ENCODE measurements around the gene GSTCD.

DNA sequence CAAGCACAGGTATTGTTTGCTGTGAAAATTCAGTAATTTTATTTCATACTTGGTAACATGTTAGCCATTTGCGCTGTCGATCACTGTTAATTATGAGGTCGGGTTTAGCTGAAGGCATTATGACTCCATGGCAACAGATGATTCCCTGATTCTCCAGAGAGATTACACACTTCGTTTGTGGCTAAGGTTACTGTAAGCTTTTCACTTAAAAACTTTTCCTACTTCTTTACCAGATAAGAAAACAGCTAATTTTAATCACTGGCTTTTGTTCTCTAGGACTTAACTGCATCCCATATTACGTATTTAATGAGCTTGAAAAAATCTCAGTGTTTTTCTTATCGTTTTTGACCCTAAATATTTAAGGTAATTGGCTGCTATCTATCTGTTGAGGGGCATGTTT lies 2.1 kb downstream of the GSTCD start:
- TF ChIP-seq SMC3 (IDR thresholded peaks at IDR 0.05; ENCODE audit: low read depth, low read length) (no peak), CEBPB (IDR thresholded peaks at IDR 0.05; ENCODE audit: low read depth, low read length) (no peak), POLR2A (IDR thresholded peaks at IDR 0.05; ENCODE audit: low read depth, low read length) (no peak), RFX5 (IDR thresholded peaks at IDR 0.05; ENCODE audit: low read depth, low read length) (peak; percentile 66; the same call in 1 of the 2 replicates)

All from IMR-90 (cell line).